Measurements from ENCODE around the gene HTT-AS.

HTT-AS gene

GRCh38 chr4:3030566-3031356 lies 43.6 kb downstream of the HTT-AS start:
- no peak for DNase-seq (ENCODE audit: low read depth in 2 of 2)

DNA sequence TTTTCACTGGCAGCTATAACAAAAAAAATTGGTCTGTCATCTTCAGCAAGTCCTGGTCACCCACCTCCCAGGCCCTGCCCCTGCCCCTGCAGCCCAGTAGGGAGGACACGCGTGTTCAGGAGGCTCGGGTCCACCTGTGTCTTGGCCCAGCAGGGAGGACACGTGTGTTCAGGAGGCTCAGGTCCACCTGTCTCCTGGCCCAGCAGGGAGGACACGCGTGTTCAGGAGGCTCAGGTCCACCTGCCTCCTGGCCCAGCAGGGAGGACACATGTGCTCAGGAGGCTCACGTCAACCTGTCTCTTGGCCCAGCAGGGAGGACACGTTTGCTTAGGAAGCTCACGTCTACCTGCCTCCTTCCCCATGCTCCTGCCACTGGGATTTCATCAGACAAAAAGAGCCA lies 44.9 kb downstream of the HTT-AS start:
- no peak for DNase-seq (ENCODE audit: low read depth in 2 of 2)

- DNase-seq (ENCODE audit: low read depth in 2 of 2), result no peak
Observed at GRCh38 chr4:3026540-3026939, 47.8 kb downstream of the HTT-AS start.

DNA sequence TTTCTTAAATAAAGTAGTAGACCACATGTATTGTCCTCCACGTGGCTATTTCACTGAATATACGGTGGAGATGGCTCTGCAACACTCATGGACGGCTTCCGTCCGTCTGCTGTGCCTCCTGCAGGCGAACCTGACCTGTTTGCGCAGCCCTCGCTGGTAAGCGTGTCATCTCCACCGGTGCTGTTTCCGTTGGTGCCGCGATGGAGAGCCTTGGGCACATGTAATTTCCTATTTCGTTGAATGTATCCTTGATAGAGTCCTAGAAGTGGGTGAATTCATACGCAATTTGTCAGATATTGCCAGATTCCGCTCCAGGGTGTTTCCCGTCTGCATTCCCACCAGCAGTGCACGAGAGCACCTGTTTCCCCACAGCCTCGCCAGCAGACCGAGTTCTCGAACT lies 48.5 kb downstream of the HTT-AS start:
- DNase-seq (ENCODE audit: low read depth in 2 of 2), result no peak

GRCh38 chr4:3022651-3023050 lies 51.7 kb downstream of the HTT-AS start:
- no peak for DNase-seq (ENCODE audit: low read depth in 2 of 2)

- no peak for DNase-seq (ENCODE audit: low read depth in 2 of 2)
Observed at GRCh38 chr4:3022112-3022511, 52.2 kb downstream of the HTT-AS start.

DNA sequence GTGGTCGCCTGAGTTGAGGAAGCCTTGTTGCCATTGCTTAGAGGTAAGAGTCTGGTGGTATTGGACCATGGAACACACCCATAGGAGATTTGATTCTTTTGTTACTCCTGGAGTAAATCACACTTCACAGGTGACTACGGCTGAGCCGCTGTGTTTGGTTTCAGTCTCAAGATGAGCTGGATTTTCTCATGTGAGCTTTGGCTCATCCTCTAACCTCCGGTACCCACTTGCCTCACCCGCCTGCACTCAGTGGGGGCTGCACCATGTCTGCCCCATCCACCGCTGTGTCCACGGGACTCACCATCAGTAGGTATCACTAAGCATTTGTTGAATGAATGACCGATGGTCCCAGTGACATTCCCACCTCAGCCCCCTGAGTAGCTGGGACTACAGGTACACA lies 52.7 kb downstream of the HTT-AS start:
- no peak for DNase-seq (ENCODE audit: low read depth in 2 of 2)

DNA sequence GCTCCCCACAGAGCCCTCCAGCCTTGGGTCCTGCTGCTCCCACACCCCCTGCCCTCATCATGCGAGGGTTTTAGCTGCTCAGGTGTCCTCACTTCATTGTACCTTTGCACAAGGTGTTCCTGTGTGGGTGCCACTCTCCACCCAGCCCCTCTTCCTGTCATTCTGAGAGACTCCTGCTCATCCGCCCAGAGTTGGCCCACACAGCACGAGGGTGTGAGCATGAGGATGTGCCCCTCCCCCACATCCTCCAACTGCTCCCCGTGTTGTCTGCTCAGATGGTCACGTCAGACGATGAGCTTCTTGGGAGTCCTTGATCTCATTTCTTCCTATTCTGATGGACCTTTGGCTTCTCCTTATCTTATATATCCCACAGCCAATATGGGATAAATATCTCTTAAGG lies 53.2 kb downstream of the HTT-AS start:
- no peak for DNase-seq (ENCODE audit: low read depth in 2 of 2)

GRCh38 chr4:3019145-3019846 lies 55.0 kb downstream of the HTT-AS start:
- no peak for DNase-seq (ENCODE audit: low read depth in 2 of 2)

GRCh38 chr4:3017504-3017903 lies 56.8 kb downstream of the HTT-AS start:
- DNase-seq (ENCODE audit: low read depth in 2 of 2), result no peak

GRCh38 chr4:3016961-3017360 lies 57.4 kb downstream of the HTT-AS start:
- DNase-seq (ENCODE audit: low read depth in 2 of 2), result no peak

GRCh38 chr4:3013839-3014350 lies 60.4 kb downstream of the HTT-AS start:
- DNase-seq (ENCODE audit: low read depth in 2 of 2), result no peak

All from stimulated activated CD4-positive, alpha-beta T cell treated with anti-CD3 and anti-CD28 coated beads, Interleukin-12 subunit alpha, Interleukin-12 subunit beta, amount 100 ng/mL, for 24 hours (primary cell).